PC-3 (cell line): ENCODE data around the gene HTD2.

Experiments used
- CTCF ChIP-seq: fragments of 300-600 bp; sonication (generic); conservative IDR thresholded peaks from 2 replicates; pipeline ENCODE4 v1.5.1; 2017; ENCODE audit warnings: antibody characterized with exemption, low read depth, mild to moderate bottlenecking, low read length
- EZH2 ChIP-seq: fragments of 300-600 bp; sonication (generic); IDR thresholded peaks from one replicate; pipeline ENCODE4 v1.6.1; 2017; ENCODE audit warnings: antibody characterized with exemption, mild to moderate bottlenecking, low read length; ENCODE audit not compliant: unreplicated experiment
- EZH2phosphoT487 ChIP-seq: fragments of 300-600 bp; sonication (generic); IDR thresholded peaks from 2 replicates; pipeline ENCODE4 v1.6.1; 2018; ENCODE audit warnings: mild to moderate bottlenecking, antibody characterized with exemption, low read length, borderline replicate concordance

GRCh38 chr3:58292866-58293265 is 13.5 kb upstream of the HTD2 start:
- TF ChIP-seq EZH2 (no peak), EZH2phosphoT487 (no peak), CTCF (no peak)
